Smooth muscle cell (in vitro differentiated cells): Measurements from ENCODE around the gene MTFP1. TPM values are rescaled to one million over a fixed set of nuclear protein-coding genes. Genes with fewer than 3 reads are reported as not detected.
A peak's percentile ranks its signal among the peaks of the same experiment; 100 is the strongest.

Experiments used
- DNase-seq: peaks from one replicate; lab custom pipeline; 2025; ENCODE audit not compliant: unreplicated experiment; lab: John Stamatoyannopoulos, UW
- H2AFZ ChIP-seq: fragments of 200-600 bp; sonication (generic); 2 replicates; pipeline ENCODE4 v1.6.0; 2016; ENCODE audit warnings: antibody characterized with exemption, low read depth, mild to moderate bottlenecking
- H3F3A ChIP-seq: fragments of 200-600 bp; sonication (generic); 2 replicates; pipeline ENCODE4 v1.6.0; 2017; ENCODE audit warnings: antibody characterized with exemption, low read depth
- H3K27ac ChIP-seq: fragments of 200-600 bp; sonication (generic); 2 replicates; pipeline ENCODE4 v1.5.1; 2016; ENCODE audit warnings: low read depth, mild to moderate bottlenecking
- H3K27me3 ChIP-seq: fragments of 200-600 bp; sonication (generic); 2 replicates; pipeline ENCODE4 v1.6.1; 2016; ENCODE audit warnings: low read depth, mild to moderate bottlenecking
- H3K36me3 ChIP-seq: fragments of 200-600 bp; sonication (generic); 2 replicates; pipeline ENCODE4 v1.5.1; 2016; ENCODE audit warnings: low read depth
- H3K4me1 ChIP-seq: fragments of 200-600 bp; sonication (generic); 2 replicates; pipeline ENCODE4 v1.5.1; 2016; ENCODE audit warnings: low read depth
- H3K4me2 ChIP-seq: fragments of 200-600 bp; sonication (generic); 2 replicates; pipeline ENCODE4 v1.6.0; 2016; ENCODE audit warnings: mild to moderate bottlenecking
- H3K4me3 ChIP-seq: fragments of 200-600 bp; sonication (generic); 2 replicates; pipeline ENCODE4 v1.5.1; 2016; ENCODE audit warnings: mild to moderate bottlenecking
- H3K79me2 ChIP-seq: fragments of 200-600 bp; sonication (generic); 2 replicates; pipeline ENCODE4 v1.6.0; 2016; ENCODE audit warnings: low read depth, mild to moderate bottlenecking
- H3K9ac ChIP-seq: fragments of 200-600 bp; sonication (generic); 2 replicates; pipeline ENCODE4 v1.6.0; 2016; ENCODE audit warnings: low read depth
- H3K9me3 ChIP-seq: fragments of 200-600 bp; sonication (generic); replicated peaks from 2 replicates; pipeline ENCODE4 v1.5.1; 2016; ENCODE audit warnings: low read depth
- H4K20me1 ChIP-seq: fragments of 200-600 bp; sonication (generic); 2 replicates; pipeline ENCODE4 v1.6.0; 2016; ENCODE audit warnings: low read depth
- CTCF ChIP-seq: fragments of 200-600 bp; sonication (generic); IDR thresholded peaks from 2 replicates; pipeline ENCODE4 v1.5.1; 2017; ENCODE audit warnings: borderline replicate concordance, mild to moderate bottlenecking, antibody characterized with exemption; ENCODE audit not compliant: insufficient read depth, poor library complexity, severe bottlenecking
- WGBS: methylation state at CpG from one replicate; pipeline ENCODE4 v1.1.7; 2016; ENCODE audit warnings: low lambda C conversion rate; 5-methylcytosine and 5-hydroxymethylcytosine counted together
- polyA plus RNA-seq: library from polyadenylated mRNA; unstranded; fragments of >200 nt; fragmentation: Nextera tagmentation; extraction: Ambion mirVana; gene quantifications from 2 replicates; pipeline ENCODE4 v1.2.1, GENCODE V29; 2016
- total RNA-seq: library from RNA; depleted of rRNA; stranded (reverse); fragments of >200 nt; gene quantifications from 2 replicates; pipeline ENCODE4 v1.2.3, GENCODE V29; 2014

The MTFP1 gene
- total and polyA plus RNA-seq, 2 experiments from 2014 or later: 14.4 to 30.9 TPM

- Histone ChIP-seq H3K27me3 (no peaks in the 10 kb centered on the region), H4K20me1 (peaks cover 41% of the 10 kb centered on the region), H3K27ac (no peak overlapping the region), H3K79me2 (no peaks in the 10 kb centered on the region), H3K9me3 (no peaks in the 10 kb centered on the region), H3K4me2 (peak overlapping the region; percentile 93), H3K4me3 (peak overlapping the region; percentile 81), H3F3A (no peaks in the 10 kb centered on the region), H3K4me1 (peaks cover 16% of the 10 kb centered on the region), H2AFZ (no peak overlapping the region), H3K36me3 (no peaks in the 10 kb centered on the region), H3K9ac (no peak overlapping the region)
- no peak for TF ChIP-seq CTCF
- no peak for DNase-seq
- WGBS: 42% methylated on average over 11 of the region's 11 CpGs
Measured at GRCh38 chr22:30397656-30398635, 27.6 kb upstream of the MTFP1 start.

- no peak for DNase-seq
- H3K4me3 ChIP-seq: no peak overlapping the region
- H3F3A ChIP-seq: no peaks in the 10 kb centered on the region
- H3K27ac ChIP-seq: no peak overlapping the region
- peak overlapping the region; percentile 93 for H3K4me2 ChIP-seq
- no peaks in the 10 kb centered on the region for H3K9me3 ChIP-seq
- H3K9ac ChIP-seq: no peak overlapping the region
- no peaks in the 10 kb centered on the region for H3K27me3 ChIP-seq
- H3K4me1 ChIP-seq: peaks cover 9% of the 10 kb centered on the region
- H3K36me3 ChIP-seq: no peaks in the 10 kb centered on the region
- TF ChIP-seq CTCF: no peak
- no peak overlapping the region for H2AFZ ChIP-seq
- peaks cover 47% of the 10 kb centered on the region for H4K20me1 ChIP-seq
- H3K79me2 ChIP-seq: no peaks in the 10 kb centered on the region
- 78% methylated on average over 24 of the region's 25 CpGs for WGBS
Measured at GRCh38 chr22:30398685-30399680, 26.6 kb upstream of the MTFP1 start.

- no peak overlapping the region for H3K4me2 ChIP-seq
- H4K20me1 ChIP-seq: peaks cover 48% of the 10 kb centered on the region
- no peak for DNase-seq
- 95% methylated on average over 5 of the region's 5 CpGs for WGBS
- H3K4me1 ChIP-seq: peaks cover 9% of the 10 kb centered on the region
- H2AFZ ChIP-seq: no peak overlapping the region
- no peaks in the 10 kb centered on the region for H3K36me3 ChIP-seq
- TF ChIP-seq CTCF: no peak
- no peak overlapping the region for H3K9ac ChIP-seq
- H3K27me3 ChIP-seq: no peaks in the 10 kb centered on the region
- no peak overlapping the region for H3K4me3 ChIP-seq
- H3K9me3 ChIP-seq: no peaks in the 10 kb centered on the region
- H3F3A ChIP-seq: no peaks in the 10 kb centered on the region
- no peaks in the 10 kb centered on the region for H3K79me2 ChIP-seq
- no peak overlapping the region for H3K27ac ChIP-seq
Measured at GRCh38 chr22:30399718-30400117, 25.9 kb upstream of the MTFP1 start.
